GM12878 (cell line): Measurements from ENCODE around the gene RSF1. TPM values are rescaled to one million over a fixed set of nuclear protein-coding genes. Genes with fewer than 3 reads are reported as not detected.

Source experiments
- ATAC-seq: fragments of 200-7000 bp; cut with Tn5 transposase; 3 replicates; pipeline ENCODE4 v1.9.1; 2020; ENCODE audit warnings: mild to moderate bottlenecking, moderate library complexity
- BruUV-seq: library from RNA; stranded (reverse); fragments of 400-500 nt; replicated peaks from 2 replicates; lab custom pipeline; 2021; lab: Mats Ljungman, UMichigan
- CTCF ChIA-PET: fragments of 300-600 bp; sonication (Branson Sonifier 250); formaldehyde crosslinking; extraction: SDS; loops from one replicate; lab custom pipeline; 2021; ENCODE audit warnings: inconsistent platforms; lab: Yijun Ruan, JAX
- POLR2A ChIA-PET: fragments of 350-600 bp; formaldehyde crosslinking; extraction: SDS; loops from one replicate; lab custom pipeline; 2021; ENCODE audit warnings: inconsistent platforms; lab: Charles Lee
- RAD21 ChIA-PET: fragments of 300-600 bp; sonication (Branson Sonifier 250); formaldehyde crosslinking; loops from one replicate; lab custom pipeline; 2023; ENCODE audit warnings: antibody characterized with exemption; ENCODE audit not compliant: unreplicated experiment; lab: Charles Lee
- SMC1A ChIA-PET: fragments of 300-600 bp; sonication (Branson Sonifier 250); formaldehyde crosslinking; loops from one replicate; lab custom pipeline; 2023; ENCODE audit not compliant: unreplicated experiment, uncharacterized antibody; lab: Charles Lee
- DNase-seq: peaks from one replicate; pipeline ENCODE4 v3.0.0-alpha.2; 2011; ENCODE audit warnings: low read depth, low spot score
- FAIRE-seq: peaks from 3 replicates; lab custom pipeline; 2011; peaks lifted over from hg19 to GRCh38; lab: Jason Lieb, UNC
- H2AFZ ChIP-seq: 2 replicates; pipeline ENCODE4 v1.6.0; 2011; ENCODE audit warnings: low read depth, low read length, control low read depth; ENCODE audit not compliant: control insufficient read depth
- H3K27ac ChIP-seq: 2 replicates; pipeline ENCODE4 v1.5.1; 2011; ENCODE audit warnings: control low read depth; ENCODE audit not compliant: control insufficient read depth, insufficient read depth
- H3K27me3 ChIP-seq, 2 experiments: replicated peaks in 1 of 2; 2 replicates each; pipeline versions ENCODE4 v1.6.0 to v1.6.1; 2011; ENCODE audit warnings: low read length in 1 of 2; ENCODE audit not compliant: control insufficient read depth in 2 of 2, insufficient read depth in 2 of 2
- H3K36me3 ChIP-seq, 2 experiments: 2 replicates each; pipeline ENCODE4 v1.5.1; 2011; ENCODE audit warnings: low read length in 1 of 2; ENCODE audit not compliant: control insufficient read depth in 2 of 2, insufficient read depth in 2 of 2
- H3K4me1 ChIP-seq: 2 replicates; pipeline ENCODE4 v1.6.1; 2011; ENCODE audit warnings: mild to moderate bottlenecking, low read length, moderate library complexity, mixed read lengths; ENCODE audit not compliant: control insufficient read depth, insufficient read depth
- H3K4me2 ChIP-seq: 2 replicates; pipeline ENCODE4 v1.6.0; 2011; ENCODE audit warnings: control low read depth; ENCODE audit not compliant: control insufficient read depth, insufficient read depth
- H3K4me3 ChIP-seq: fragments of 200-600 bp; sonication (generic); 2 replicates; pipeline ENCODE4 v1.5.1; 2016
- H3K79me2 ChIP-seq: 2 replicates; pipeline ENCODE4 v1.6.0; 2011; ENCODE audit warnings: low read length; ENCODE audit not compliant: control insufficient read depth, insufficient read depth
- H3K9ac ChIP-seq: 2 replicates; pipeline ENCODE4 v1.8.0; 2011; ENCODE audit warnings: low read length, control low read depth, mixed read lengths; ENCODE audit not compliant: control insufficient read depth, insufficient read depth
- H3K9me3 ChIP-seq: replicated peaks from 3 replicates; pipeline ENCODE4 v1.5.1; 2011; ENCODE audit warnings: mild to moderate bottlenecking, low read length; ENCODE audit not compliant: control insufficient read depth, insufficient read depth
- H4K20me1 ChIP-seq: 2 replicates; pipeline ENCODE4 v1.6.0; 2011; ENCODE audit not compliant: control insufficient read depth, insufficient read depth
- BRCA1 ChIP-seq: IDR thresholded peaks from 2 replicates; pipeline ENCODE4 v1.6.1; 2011; ENCODE audit warnings: low read depth, low read length, improper control_type of control experiment
- E2F4 ChIP-seq: IDR thresholded peaks from 2 replicates; pipeline ENCODE4 v1.6.1; 2012; ENCODE audit warnings: low read depth, low read length, improper control_type of control experiment
- EED ChIP-seq: sonication (generic); IDR thresholded peaks from 2 replicates; pipeline ENCODE4 v1.6.1; 2016; ENCODE audit warnings: antibody characterized with exemption, low read depth
- SMAD1 ChIP-seq: fragments of 450-650 bp; IDR thresholded peaks from 2 replicates; pipeline ENCODE4 v1.6.1; 2018; ENCODE audit warnings: mild to moderate bottlenecking, low read depth; ENCODE audit not compliant: partially characterized antibody
- TBL1XR1 ChIP-seq: IDR thresholded peaks from 2 replicates; pipeline ENCODE4 v1.6.1; 2012; ENCODE audit warnings: low read depth, low read length, improper control_type of control experiment
- ZBTB11 ChIP-seq: fragments of 450-650 bp; formaldehyde crosslinking; IDR thresholded peaks from 2 replicates; pipeline ENCODE4 v1.5.0; 2022; ENCODE audit warnings: mild to moderate bottlenecking, missing genetic modification characterization
- ZNF217 ChIP-seq: fragments of 450-650 bp; IDR thresholded peaks from 2 replicates; pipeline ENCODE4 v1.6.1; 2017; ENCODE audit warnings: antibody characterized with exemption, mild to moderate bottlenecking
- WGBS: methylation state at CpG from one replicate; pipeline ENCODE4 v1.1.6; 2016; ENCODE audit warnings: low lambda C conversion rate; ENCODE audit not compliant: insufficient replicate concordance, insufficient coverage; ENCODE audit errors: missing lambda C conversion rate; 5-methylcytosine and 5-hydroxymethylcytosine counted together
- in situ Hi-C: fragments of 300-500 bp; cut with MboI; formaldehyde crosslinking; loops from 9 replicates; pipeline ENCODE4 v1.14.3; 2018; ENCODE audit warnings: mixed read lengths
- intact Hi-C: fragments of 100-400 bp; cut with micrococcal nuclease; formaldehyde crosslinking; loops from one replicate; pipeline ENCODE4 v1.14.2; 2022; ENCODE audit not compliant: unreplicated experiment
- polyA plus RNA-seq, 11 experiments: library from polyadenylated mRNA; depleted of rRNA in 4 of 11; unstranded in 6 of 11; stranded (reverse) in 5 of 11; fragments of >200 nt; fragmentation: Nextera tagmentation in 4 of 11; fragmentation: Illumina TruSeq in 1 of 11; extraction: Ambion mirVana in 4 of 11; extraction: Trizol in 1 of 11; gene quantifications; 1 replicate in 1 of 11; 2 replicates in 10 of 11; pipeline versions ENCODE4 v1.2.1 to v1.2.3, GENCODE V29; 2011 to 2016; ENCODE audit warnings: inconsistent platforms in 2 of 11, missing spikeins in 2 of 11, low read depth in 1 of 11
- total RNA-seq, 4 experiments: library from RNA; depleted of rRNA in 3 of 4; stranded (reverse); fragments of >200 nt in 3 of 4; fragmentation: Illumina TruSeq in 1 of 4; extraction: Trizol in 1 of 4; gene quantifications; 2 replicates each; pipeline versions ENCODE4 v1.2.1 to v1.2.3, GENCODE V29; 2013 to 2021

The RSF1 gene
- total and polyA plus RNA-seq, 10 of the 15 experiments (the other 5 are each of a cell fraction or from before 2014, with no cell fraction given) = 9.0 to 45.3 (median 30.0) TPM

- BruUV-seq = no TSS peak
- no peaks in the 10 kb centered on the region for H3K9me3 ChIP-seq
These were observed 45.8 kb upstream of the RSF1 start for GRCh38 chr11:77866336-77866735.

More at GRCh38 chr11:77866336-77866735, 45.8 kb upstream of the RSF1 start:
- no peaks in the 10 kb centered on the region for H3K79me2 ChIP-seq
- H3K4me2 ChIP-seq = no peak overlapping the region
- ChIA-PET CTCF (interaction anchor here (0.6 kb wide), 1 partner anchor 1234 kb away, joined by 3 read pairs; no protein-coding TSS in a partner anchor), POLR2A (no interaction called here), SMC1A (no interaction called here), RAD21 (no interaction called here)
- DNase-seq (no peak), ATAC-seq (no peak), FAIRE-seq (no peak)
- TF ChIP-seq EED = no peak
- TF ChIP-seq SMAD1 = no peak
- TF ChIP-seq ZBTB11 (CRISPR knock-in tag) = no peak
- no peak for TF ChIP-seq TBL1XR1
- TF ChIP-seq ZNF217 = no peak
- TF ChIP-seq E2F4 = no peak
- TF ChIP-seq BRCA1 = no peak
- H4K20me1 ChIP-seq = no peaks in the 10 kb centered on the region
- no peak overlapping the region for H3K9ac ChIP-seq
- no peaks in the 10 kb centered on the region for H3K36me3 ChIP-seq
- no peak overlapping the region for H3K4me3 ChIP-seq
- H3K27ac ChIP-seq = no peak overlapping the region
- H3K27me3 ChIP-seq = no peaks in the 10 kb centered on the region
- no peak overlapping the region for H2AFZ ChIP-seq
- no peaks in the 10 kb centered on the region for H3K4me1 ChIP-seq
- intact Hi-C loops (no loop called here), in situ Hi-C loops (no loop called here)
- WGBS = 91% methylated on average over 1 of the region's 1 CpG
